Tibial artery (tissue), 4 donors: ENCODE measurements around the gene CAMKK2.

Experiments used
- DNase-seq, 2 donors: peaks; one replicate each; pipeline ENCODE4 v3.0.0-alpha.2; 2019
- H3K27ac ChIP-seq, 2 donors: fragments of 200-600 bp; sonication (generic) in 1 of 2; 1 replicate in 1 of 2; 2 replicates in 1 of 2; pipeline ENCODE4 v1.5.1; 2018 to 2019; ENCODE audit warnings: mild to moderate bottlenecking in 1 of 2
- H3K27me3 ChIP-seq, 2 donors: fragments of 200-600 bp; sonication (generic) in 1 of 2; one replicate each; pipeline versions ENCODE4 v1.5.1 to v1.6.0; 2016 to 2019
- H3K36me3 ChIP-seq, 3 donors: fragments of 200-600 bp; sonication (generic) in 2 of 3; one replicate each; pipeline ENCODE4 v1.5.1; 2016 to 2019; ENCODE audit warnings: mild to moderate bottlenecking in 2 of 3
- H3K4me1 ChIP-seq, 4 donors: fragments of 200-600 bp; sonication (generic) in 2 of 4; 1 replicate in 3 of 4; 2 replicates in 1 of 4; pipeline ENCODE4 v1.5.1; 2016 to 2019
- H3K4me3 ChIP-seq, 2 donors: fragments of 200-600 bp; sonication (generic) in 1 of 2; 1 replicate in 1 of 2; 2 replicates in 1 of 2; pipeline ENCODE4 v1.5.1; 2018 to 2019; ENCODE audit warnings: mild to moderate bottlenecking in 2 of 2
- H3K9me3 ChIP-seq, 3 donors: fragments of 200-600 bp; sonication (generic) in 1 of 3; one replicate each; pipeline ENCODE4 v1.5.1; 2016 to 2019
- CTCF ChIP-seq, 2 experiments: fragments of 200-600 bp in 1 of 2; fragments of 450-650 bp in 1 of 2; IDR thresholded peaks; one replicate each; pipeline ENCODE4 v1.5.1; 2017 to 2019; ENCODE audit warnings: antibody characterized with exemption in 2 of 2, mild to moderate bottlenecking in 1 of 2, moderate library complexity in 1 of 2
- intact Hi-C: fragments of 100-400 bp; cut with DNase I; formaldehyde crosslinking; loops from one replicate; pipeline ENCODE4 v1.15.0; 2023; ENCODE audit warnings: low total_unique reads

Gene CAMKK2

GRCh38 chr12:121295746-121296617 lies 527 bp downstream of the CAMKK2 start:
- H3K4me3 ChIP-seq: peak overlapping the region; percentile 87 to 96
- TF ChIP-seq CTCF (IDR thresholded peaks at IDR 0.05): no peak
- H3K4me1 ChIP-seq: peaks cover 0 to 26% (median 16%) of the 10 kb centered on the region in 4 donors
- H3K36me3 ChIP-seq: peaks cover 0 to 7% (median 0%) of the 10 kb centered on the region in 3 donors
- intact Hi-C loops: no loop called here
- H3K27ac ChIP-seq: peak overlapping the region; percentile 79 to 82
- H3K27me3 ChIP-seq: no peaks in the 10 kb centered on the region
- no peak for DNase-seq
- no peaks in the 10 kb centered on the region for H3K9me3 ChIP-seq

- H3K9me3 ChIP-seq: no peaks in the 10 kb centered on the region
- TF ChIP-seq CTCF (IDR thresholded peaks at IDR 0.05): no peak
- H3K27ac ChIP-seq: peak overlapping the region; percentile 79 to 82
- H3K4me3 ChIP-seq: peak overlapping the region; percentile 87 to 96
- H3K27me3 ChIP-seq: no peaks in the 10 kb centered on the region
- intact Hi-C loops: no loop called here
- no peak for DNase-seq
- H3K4me1 ChIP-seq: peaks cover 0 to 26% (median 17%) of the 10 kb centered on the region in 4 donors
- H3K36me3 ChIP-seq: peaks cover 0 to 7% (median 0%) of the 10 kb centered on the region in 3 donors
Observed at GRCh38 chr12:121295116-121295745, 1.3 kb downstream of the CAMKK2 start.

GRCh38 chr12:121294151-121294889 lies 2.2 kb downstream of the CAMKK2 start:
- no peak for DNase-seq
- Histone ChIP-seq H3K27ac (no peak overlapping the region), H3K9me3 (no peaks in the 10 kb centered on the region), H3K36me3 (peaks cover 0 to 7% (median 0%) of the 10 kb centered on the region in 3 donors), H3K4me1 (peaks cover 0 to 32% (median 23%) of the 10 kb centered on the region in 4 donors), H3K4me3 (no peak overlapping the region), H3K27me3 (no peaks in the 10 kb centered on the region)
- TF ChIP-seq CTCF (IDR thresholded peaks at IDR 0.05): no peak
- intact Hi-C loops: no loop called here

GRCh38 chr12:121293603-121294002 lies 2.9 kb downstream of the CAMKK2 start:
- H3K36me3 ChIP-seq: peaks cover 0 to 7% (median 0%) of the 10 kb centered on the region in 3 donors
- intact Hi-C loops: no loop called here
- H3K27me3 ChIP-seq: no peaks in the 10 kb centered on the region
- no peaks in the 10 kb centered on the region for H3K9me3 ChIP-seq
- H3K4me3 ChIP-seq: no peak overlapping the region
- no peak for DNase-seq
- TF ChIP-seq CTCF (IDR thresholded peaks at IDR 0.05): no peak
- peaks cover 0 to 39% (median 30%) of the 10 kb centered on the region in 4 donors for H3K4me1 ChIP-seq
- H3K27ac ChIP-seq: no peak overlapping the region

GRCh38 chr12:121290410-121290809 lies 6.1 kb downstream of the CAMKK2 start:
- peak overlapping the region in 1 of 2 donors; percentile 68 for H3K27ac ChIP-seq
- no peak overlapping the region for H3K4me3 ChIP-seq
- peaks cover 0 to 7% (median 0%) of the 10 kb centered on the region in 3 donors for H3K36me3 ChIP-seq
- intact Hi-C loops: no loop called here
- DNase-seq: no peak
- TF ChIP-seq CTCF (IDR thresholded peaks at IDR 0.05): no peak
- H3K9me3 ChIP-seq: no peaks in the 10 kb centered on the region
- peaks cover 0 to 40% (median 24%) of the 10 kb centered on the region in 4 donors for H3K4me1 ChIP-seq
- H3K27me3 ChIP-seq: no peaks in the 10 kb centered on the region
